ENCODE data around the gene TET2.

DNA sequence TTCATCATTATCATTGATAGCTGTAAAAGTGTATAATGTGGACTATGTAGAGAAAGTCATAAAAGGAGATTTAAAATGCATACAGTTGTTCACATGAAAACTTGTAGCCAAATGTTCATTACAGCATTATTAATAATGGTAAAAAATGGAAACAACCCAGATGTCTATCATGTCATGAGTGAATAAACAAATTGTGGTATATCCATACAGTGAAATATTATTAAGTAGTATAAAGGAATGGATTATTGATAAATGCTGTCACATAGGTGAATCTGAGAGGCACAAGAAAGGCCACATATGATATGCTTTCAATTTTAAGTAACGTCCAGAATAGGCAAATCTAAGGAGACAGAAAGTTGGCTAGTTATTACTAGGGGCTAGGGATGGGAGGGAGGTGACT is 7.1 kb downstream of the TET2 start:
- TF ChIP-seq CTCF (IDR thresholded peaks at IDR 0.05) (no peak), POLR2AphosphoS5 (IDR thresholded peaks at IDR 0.05) (no peak), POLR2A (IDR thresholded peaks at IDR 0.05) (no peak), EP300 (IDR thresholded peaks at IDR 0.05) (no peak)
